GM12872 (cell line): ENCODE results near the gene TRAF3IP1.

Experiments used
- TF ChIP-seq, protein P1 (sequence below): IDR thresholded peaks from 3 replicates; pipeline ENCODE4 v1.5.1; 2011; ENCODE audit warnings: low read depth, mild to moderate bottlenecking, low read length, moderate library complexity; ENCODE audit not compliant: insufficient read depth

TRAF3IP1 gene

DNA sequence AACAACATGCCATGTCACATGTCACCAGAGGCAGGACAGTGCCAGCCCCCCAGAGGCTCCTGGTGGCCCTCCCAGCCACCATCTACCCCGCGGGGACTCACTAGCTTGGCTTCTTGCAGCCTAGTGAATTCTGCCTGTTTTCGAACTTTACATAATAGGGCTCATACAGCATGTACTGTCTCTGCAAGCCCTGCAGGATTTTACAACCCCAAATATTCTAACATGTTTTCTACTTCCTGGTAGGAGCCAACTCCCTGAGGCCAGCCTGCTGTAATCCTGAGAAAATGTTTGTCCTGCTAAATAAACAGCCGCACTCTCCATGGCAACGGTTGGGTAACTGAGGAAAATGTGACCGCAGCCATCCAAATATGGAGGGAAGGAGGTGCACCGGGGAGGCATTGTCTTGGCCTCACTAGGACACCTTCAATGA lies 34.6 kb upstream of the TRAF3IP1 start:
- TF ChIP-seq, protein P1, sequence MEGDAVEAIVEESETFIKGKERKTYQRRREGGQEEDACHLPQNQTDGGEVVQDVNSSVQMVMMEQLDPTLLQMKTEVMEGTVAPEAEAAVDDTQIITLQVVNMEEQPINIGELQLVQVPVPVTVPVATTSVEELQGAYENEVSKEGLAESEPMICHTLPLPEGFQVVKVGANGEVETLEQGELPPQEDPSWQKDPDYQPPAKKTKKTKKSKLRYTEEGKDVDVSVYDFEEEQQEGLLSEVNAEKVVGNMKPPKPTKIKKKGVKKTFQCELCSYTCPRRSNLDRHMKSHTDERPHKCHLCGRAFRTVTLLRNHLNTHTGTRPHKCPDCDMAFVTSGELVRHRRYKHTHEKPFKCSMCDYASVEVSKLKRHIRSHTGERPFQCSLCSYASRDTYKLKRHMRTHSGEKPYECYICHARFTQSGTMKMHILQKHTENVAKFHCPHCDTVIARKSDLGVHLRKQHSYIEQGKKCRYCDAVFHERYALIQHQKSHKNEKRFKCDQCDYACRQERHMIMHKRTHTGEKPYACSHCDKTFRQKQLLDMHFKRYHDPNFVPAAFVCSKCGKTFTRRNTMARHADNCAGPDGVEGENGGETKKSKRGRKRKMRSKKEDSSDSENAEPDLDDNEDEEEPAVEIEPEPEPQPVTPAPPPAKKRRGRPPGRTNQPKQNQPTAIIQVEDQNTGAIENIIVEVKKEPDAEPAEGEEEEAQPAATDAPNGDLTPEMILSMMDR = no peak

DNA sequence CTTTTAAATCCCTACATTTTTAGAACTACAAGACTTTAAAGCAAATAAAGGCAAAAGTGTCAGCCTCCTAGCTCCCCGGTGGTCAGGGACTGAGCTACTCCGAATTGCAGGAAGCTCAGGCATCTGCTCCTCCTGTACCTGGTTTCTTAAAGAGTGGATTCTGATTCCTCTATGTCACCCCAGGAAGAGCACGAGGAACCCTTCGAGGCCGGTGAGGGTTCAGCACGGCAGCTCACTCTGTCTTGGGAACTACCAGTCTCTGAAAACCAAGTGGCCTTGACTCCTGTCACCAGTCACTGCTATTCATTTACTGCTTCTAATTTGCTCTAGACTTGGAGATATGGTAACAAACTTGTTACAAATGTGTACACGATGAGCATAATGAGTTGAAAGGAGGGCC lies 34.2 kb upstream of the TRAF3IP1 start:
- TF ChIP-seq, protein P1 = no peak

DNA sequence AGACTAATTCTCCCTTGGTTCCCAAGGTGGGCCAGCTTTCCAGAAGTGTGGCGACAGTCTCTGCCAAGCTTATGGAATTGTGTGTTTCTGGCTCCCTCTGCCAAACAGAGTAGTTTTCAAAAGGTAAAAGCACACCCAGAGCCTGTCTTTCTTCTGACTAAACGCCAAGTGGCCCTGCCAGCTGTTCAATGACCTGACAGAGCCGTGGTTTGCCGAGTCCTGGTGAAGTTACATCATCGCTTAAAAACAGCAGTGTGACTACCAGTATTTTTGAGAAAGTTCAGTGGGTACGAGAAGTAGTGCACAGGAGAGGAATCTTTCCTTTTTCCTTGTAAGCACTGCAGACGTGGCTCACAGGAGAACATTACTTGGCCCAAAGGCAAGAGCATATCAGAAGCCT lies 33.8 kb upstream of the TRAF3IP1 start:
- TF ChIP-seq, protein P1 = no peak

DNA sequence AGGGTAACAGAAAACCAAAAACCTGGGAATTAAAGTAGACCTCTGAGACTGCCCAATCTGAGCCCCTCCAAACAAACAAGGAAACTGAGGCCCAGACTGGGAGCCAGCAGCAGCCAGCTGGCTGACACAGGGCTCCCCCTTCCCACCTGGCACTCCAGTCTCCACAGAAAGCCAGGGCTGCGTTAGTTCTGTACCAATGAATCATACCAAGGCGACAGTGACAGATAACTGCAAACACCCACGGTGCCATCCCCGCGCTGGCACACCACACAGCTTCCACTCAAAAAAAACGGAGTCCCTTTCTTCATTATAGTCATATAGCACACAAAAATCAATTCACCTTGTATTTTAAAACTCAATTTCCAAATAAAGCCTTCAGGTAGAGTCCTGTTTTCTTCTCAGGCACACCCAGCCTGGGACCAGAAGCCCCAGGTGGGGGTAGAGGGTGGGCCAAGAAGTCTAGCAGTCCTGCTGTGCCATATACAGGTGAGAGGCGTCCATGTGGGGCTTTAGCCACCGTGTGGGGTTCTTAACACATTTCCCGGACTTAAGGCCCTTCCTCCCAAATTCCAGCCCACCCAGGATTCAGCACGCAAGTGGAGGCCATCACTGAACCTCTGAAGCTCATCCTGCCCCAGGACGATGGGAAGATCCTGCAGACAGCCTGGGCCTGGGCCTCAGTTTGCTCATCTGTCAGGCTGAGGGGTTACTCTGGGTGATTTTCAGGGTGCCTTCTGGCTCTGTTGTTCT lies 33.2 kb upstream of the TRAF3IP1 start:
- TF ChIP-seq, protein P1 = no peak

DNA sequence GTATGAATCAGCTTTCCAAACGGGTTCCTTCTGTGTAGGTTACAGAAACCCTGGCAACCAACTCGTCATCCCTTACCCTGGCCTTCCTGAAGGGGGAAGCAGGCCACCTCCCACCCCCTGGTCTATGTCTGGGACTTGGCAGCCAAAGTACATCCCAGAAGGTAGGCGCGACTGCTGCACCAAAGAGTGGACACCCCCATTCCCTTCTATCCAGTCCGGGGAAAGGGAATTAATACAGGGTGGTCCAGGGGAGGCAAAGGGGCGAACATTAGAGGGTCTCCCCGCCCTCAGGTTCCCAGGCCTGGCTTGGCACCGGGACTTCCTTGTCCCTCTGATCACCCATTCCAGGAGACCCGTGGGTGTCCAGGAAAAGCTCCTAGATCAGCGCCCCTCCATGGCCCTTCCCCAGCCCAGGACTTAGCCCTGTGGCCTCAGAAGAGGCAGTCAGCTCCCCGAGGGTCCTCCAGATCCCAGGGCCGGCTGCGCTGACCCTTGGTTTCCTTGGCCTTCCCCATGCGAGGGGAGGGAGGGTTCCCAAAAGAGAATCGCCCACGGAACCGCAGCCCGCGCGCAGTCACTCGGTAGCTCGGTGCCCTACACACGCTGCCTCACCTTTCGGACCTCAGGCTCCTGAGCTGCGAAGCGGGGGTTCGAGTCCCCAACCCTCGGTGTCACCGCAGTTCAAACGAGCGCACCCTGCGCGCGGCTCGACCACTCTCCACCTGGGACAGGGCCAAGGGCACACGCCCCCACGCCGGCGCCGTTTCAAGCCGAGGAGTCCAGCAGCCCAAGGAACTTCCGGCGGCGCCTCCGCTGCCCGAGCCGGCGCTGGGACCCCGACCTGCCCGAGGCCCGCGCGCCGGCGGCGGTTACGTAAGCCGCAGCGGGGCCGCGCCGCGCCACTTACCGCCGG lies 32.3 kb upstream of the TRAF3IP1 start, which contains the start of gene PER2:
Gene PER2, minus strand, starts transcription at position 874 of the 913 bp plus-strand sequence. CDS start 10,674 bp downstream, outside the sequence.
- TF ChIP-seq, protein P1 = peak; percentile 18; the same call in 1 of the 3 replicates

DNA sequence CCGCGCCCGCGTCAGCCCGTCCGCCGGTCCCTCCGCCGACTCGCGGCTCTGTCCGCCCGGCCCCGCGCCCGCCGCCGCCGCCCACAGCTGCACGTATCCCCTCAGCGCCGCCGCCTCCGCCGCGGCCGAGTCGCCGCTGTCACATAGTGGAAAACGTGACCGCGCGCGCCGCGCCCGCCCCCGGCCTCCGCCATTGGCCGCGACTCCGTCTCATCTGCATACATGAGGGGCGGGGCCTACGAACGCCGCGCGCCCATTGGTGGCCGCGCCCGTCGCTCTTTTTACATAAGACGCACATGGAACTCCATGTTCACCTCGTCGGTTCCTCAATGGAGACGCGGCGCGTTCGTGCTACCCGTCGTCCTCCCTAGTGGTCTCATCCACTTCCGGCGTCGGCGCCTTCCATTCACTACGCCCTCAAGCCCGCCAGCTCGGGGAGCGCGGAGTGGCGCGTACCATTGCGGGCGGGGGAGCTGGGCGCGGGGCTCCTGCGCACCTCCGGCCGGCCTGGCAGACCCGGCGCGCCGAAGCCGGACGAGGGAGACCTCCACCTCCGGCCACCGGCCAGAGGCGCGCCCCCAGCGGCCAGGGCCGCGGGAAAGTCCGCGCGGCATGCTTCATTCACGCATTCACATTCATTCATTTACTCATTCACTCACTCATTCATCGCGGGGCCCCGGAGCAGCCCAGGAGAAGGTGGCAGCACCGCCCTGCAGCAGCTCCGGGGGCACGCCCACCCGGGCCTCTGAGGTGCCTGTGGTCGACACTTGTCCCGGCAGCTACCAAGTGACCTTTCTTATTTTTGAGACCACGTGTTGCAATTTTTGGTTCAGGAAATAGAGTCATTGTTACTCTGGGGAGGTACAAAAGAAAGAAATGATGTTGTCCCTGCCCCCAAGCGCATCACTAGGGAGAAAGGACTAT lies 31.4 kb upstream of the TRAF3IP1 start:
- TF ChIP-seq, protein P1 = peak; percentile 47
